HepG2 (cell line): ENCODE data around the gene CHADL. TPM values are rescaled to one million over a fixed set of nuclear protein-coding genes. Genes with fewer than 3 reads are reported as not detected.

ENCODE experiments used
- CHD4 ChIP-seq: fragments of 200-600 bp; sonication (generic); IDR thresholded peaks from 2 replicates; pipeline ENCODE4 v1.7.0; 2017; ENCODE audit warnings: mild to moderate bottlenecking, low read length, borderline replicate concordance
- ERF ChIP-seq: IDR thresholded peaks from 2 replicates; pipeline ENCODE4 v1.6.1; 2018; ENCODE audit warnings: missing biosample characterization, missing genetic modification reagents
- ESRRA ChIP-seq: sonication (generic); formaldehyde crosslinking; IDR thresholded peaks from 2 replicates; pipeline ENCODE4 v1.5.1; 2020; ENCODE audit warnings: mild to moderate bottlenecking, low read depth, missing genetic modification reagents
- ETV6 ChIP-seq: sonication (generic); formaldehyde crosslinking; conservative IDR thresholded peaks from 2 replicates; pipeline ENCODE4 v1.4.0; 2020; ENCODE audit warnings: missing genetic modification reagents
- FOXK1 ChIP-seq: sonication (generic); formaldehyde crosslinking; IDR thresholded peaks from 2 replicates; pipeline ENCODE4 v1.4.0; 2020; ENCODE audit warnings: low read depth, missing genetic modification reagents, borderline replicate concordance
- HNRNPUL1 ChIP-seq: fragments of 200-400 bp; formaldehyde crosslinking; IDR thresholded peaks from 2 replicates; pipeline ENCODE4 v1.6.1; 2017; ENCODE audit warnings: low read depth, mild to moderate bottlenecking, low read length, moderate library complexity
- JARID2 ChIP-seq: sonication (generic); formaldehyde crosslinking; IDR thresholded peaks from 2 replicates; pipeline ENCODE4 v1.8.1; 2023; ENCODE audit warnings: missing genetic modification reagents, inconsistent platforms; ENCODE audit not compliant: insufficient replicate concordance
- MIER2 ChIP-seq: IDR thresholded peaks from 2 replicates; pipeline ENCODE4 v1.6.1; 2016; ENCODE audit warnings: missing biosample characterization, missing genetic modification reagents
- MTA3 ChIP-seq: sonication (generic); formaldehyde crosslinking; IDR thresholded peaks from 2 replicates; pipeline ENCODE4 v1.4.0; 2020; ENCODE audit warnings: missing genetic modification reagents
- MYNN ChIP-seq: sonication (generic); formaldehyde crosslinking; IDR thresholded peaks from 2 replicates; pipeline ENCODE4 v1.4.0; 2020; ENCODE audit warnings: mild to moderate bottlenecking, low read depth, missing genetic modification reagents
- NFRKB ChIP-seq: fragments of 450-650 bp; IDR thresholded peaks from 2 replicates; pipeline ENCODE4 v1.6.1; 2017
- SAFB2 ChIP-seq: sonication (generic); formaldehyde crosslinking; IDR thresholded peaks from 2 replicates; pipeline ENCODE4 v1.5.1; 2020; ENCODE audit warnings: missing genetic modification reagents, low read depth, mild to moderate bottlenecking, borderline replicate concordance
- SRSF9 ChIP-seq: fragments of 200-400 bp; formaldehyde crosslinking; IDR thresholded peaks from 2 replicates; pipeline ENCODE4 v1.6.1; 2018; ENCODE audit warnings: borderline replicate concordance, mild to moderate bottlenecking, low read depth, low read length; ENCODE audit not compliant: insufficient read depth, poor library complexity, severe bottlenecking
- TCF7 ChIP-seq: sonication (generic); IDR thresholded peaks from 2 replicates; pipeline ENCODE4 v1.6.1; 2016; ENCODE audit warnings: antibody characterized with exemption, low read depth
- TEAD3 ChIP-seq: optimal IDR thresholded peaks from 2 replicates; pipeline ENCODE3; 2016; ENCODE audit warnings: borderline replicate concordance
- YEATS4 ChIP-seq: sonication (generic); formaldehyde crosslinking; IDR thresholded peaks from 2 replicates; pipeline ENCODE4 v1.4.0; 2020; ENCODE audit warnings: missing genetic modification reagents, borderline replicate concordance
- ZNF225 ChIP-seq: sonication (generic); formaldehyde crosslinking; IDR thresholded peaks from 2 replicates; pipeline ENCODE4 v1.4.0; 2020; ENCODE audit warnings: mild to moderate bottlenecking, missing genetic modification reagents
- ZNF30 ChIP-seq: sonication (generic); formaldehyde crosslinking; IDR thresholded peaks from 2 replicates; pipeline ENCODE4 v1.5.0; 2020; ENCODE audit warnings: mild to moderate bottlenecking, missing genetic modification reagents
- ZNF605 ChIP-seq: sonication (generic); formaldehyde crosslinking; IDR thresholded peaks from 2 replicates; pipeline ENCODE4 v1.8.0; 2022; ENCODE audit warnings: mild to moderate bottlenecking, missing genetic modification reagents
- ZNF614 ChIP-seq: IDR thresholded peaks from 2 replicates; pipeline ENCODE4 v1.6.1; 2018; ENCODE audit warnings: missing biosample characterization, missing genetic modification reagents, inconsistent platforms, borderline replicate concordance
- ZNF713 ChIP-seq: sonication (generic); formaldehyde crosslinking; IDR thresholded peaks from 2 replicates; pipeline ENCODE4 v1.4.0; 2020; ENCODE audit warnings: mild to moderate bottlenecking, missing genetic modification reagents
- polyA plus RNA-seq, 8 experiments: library from polyadenylated mRNA; depleted of rRNA in 3 of 8; stranded (reverse) in 7 of 8; unstranded in 1 of 8; fragments of >200 nt; fragmentation: Illumina TruSeq in 4 of 8; extraction: Trizol in 4 of 8; gene quantifications; 2 replicates each; pipeline versions ENCODE4 v1.2.1 to v1.2.3, GENCODE V29; 2011 to 2016; ENCODE audit warnings: low read depth in 4 of 8, missing spikeins in 1 of 8, mixed read lengths in 1 of 8; ENCODE audit not compliant: insufficient read depth in 1 of 8
- total RNA-seq, 5 experiments: library from RNA; depleted of rRNA; stranded (reverse); fragments of >200 nt; fragmentation: Illumina TruSeq; extraction: Trizol; gene quantifications; 2 replicates each; pipeline ENCODE4 v1.2.3, GENCODE V29; 2016; ENCODE audit warnings: low read depth in 1 of 5
- TF ChIP-seq, protein P1 (sequence below): sonication (generic); formaldehyde crosslinking; IDR thresholded peaks from 2 replicates; pipeline ENCODE4 v1.5.1; 2020; ENCODE audit warnings: missing genetic modification reagents, mild to moderate bottlenecking, borderline replicate concordance
- TF ChIP-seq, protein P2 (sequence below), 2 experiments: sonication (generic) in 1 of 2; formaldehyde crosslinking in 1 of 2; IDR thresholded peaks; 2 replicates each; pipeline versions ENCODE4 v1.4.0 to v1.6.1; 2018 to 2020; ENCODE audit warnings: missing genetic modification reagents in 2 of 2, borderline replicate concordance in 1 of 2, low read depth in 1 of 2, mild to moderate bottlenecking in 1 of 2, missing biosample characterization in 1 of 2
- TF ChIP-seq, protein P3 (sequence below): sonication (generic); formaldehyde crosslinking; IDR thresholded peaks from 2 replicates; pipeline ENCODE4 v1.9.0; 2021; ENCODE audit warnings: missing genetic modification reagents, borderline replicate concordance

The CHADL gene
- total and polyA plus RNA-seq, 2 of the 13 experiments (the other 11 are each of a cell fraction or from before 2014, with no cell fraction given): 2.8 to 8.1 TPM

DNA sequence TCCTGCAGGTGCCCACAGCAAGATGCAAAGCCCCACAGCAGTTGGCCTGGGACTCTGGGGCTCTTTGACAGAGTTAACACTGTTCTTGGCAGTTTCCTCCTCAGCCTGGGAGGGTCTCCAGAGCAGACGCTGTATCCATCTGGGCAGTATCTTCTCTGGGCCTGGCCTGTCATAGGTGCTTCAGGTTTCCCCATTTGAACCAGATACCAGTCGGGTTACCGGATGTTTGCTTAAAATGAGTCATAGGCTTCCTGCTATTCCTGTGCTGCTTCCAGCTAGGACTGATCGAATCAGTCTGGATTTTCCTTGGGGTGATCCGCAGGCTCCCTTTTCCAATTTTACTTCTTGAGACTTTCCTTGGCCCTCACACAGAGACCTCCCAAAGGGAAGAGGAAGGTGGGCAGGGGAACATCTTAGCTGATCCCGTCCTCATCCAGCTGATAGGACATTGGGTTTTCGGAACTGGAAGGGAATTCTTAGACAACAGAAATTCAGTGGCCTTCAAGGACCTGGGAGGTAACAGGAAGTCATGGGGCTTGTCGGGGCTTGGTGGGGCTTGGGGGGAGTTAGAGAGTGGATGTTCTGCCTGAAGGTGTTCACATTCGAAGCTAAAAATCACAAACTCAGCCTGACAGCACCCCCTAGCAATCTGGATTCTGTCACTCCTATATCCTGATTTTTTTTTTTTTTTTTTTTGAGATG is 47.7 kb upstream of the CHADL start (continued):
- TF ChIP-seq YEATS4 (CRISPR knock-in tag) (peak; percentile 55; the same call in 1 of the 2 replicates), TCF7 (no peak), CHD4 (no peak), SAFB2 (CRISPR knock-in tag) (no peak), FOXK1 (no peak), ZNF225 (CRISPR knock-in tag) (no peak), JARID2 (no peak), TEAD3 (CRISPR knock-in tag) (peak; percentile 71), ZNF614 (CRISPR knock-in tag) (no peak), HNRNPUL1 (no peak), MIER2 (CRISPR knock-in tag) (peak; percentile 16; the same call in 1 of the 2 replicates), MTA3 (CRISPR knock-in tag) (no peak), ETV6 (CRISPR knock-in tag) (no peak), ERF (CRISPR knock-in tag) (peak; percentile 89; the same call in 1 of the 2 replicates), ESRRA (CRISPR knock-in tag) (no peak), SRSF9 (no peak), MYNN (no peak), NFRKB (no peak), ZNF30 (no peak), ZNF605 (peak; percentile 59), ZNF713 (CRISPR knock-in tag) (0 out of 2 replicates have a peak, but pooled peaks have one; percentile 44)
- TF ChIP-seq, protein P1, sequence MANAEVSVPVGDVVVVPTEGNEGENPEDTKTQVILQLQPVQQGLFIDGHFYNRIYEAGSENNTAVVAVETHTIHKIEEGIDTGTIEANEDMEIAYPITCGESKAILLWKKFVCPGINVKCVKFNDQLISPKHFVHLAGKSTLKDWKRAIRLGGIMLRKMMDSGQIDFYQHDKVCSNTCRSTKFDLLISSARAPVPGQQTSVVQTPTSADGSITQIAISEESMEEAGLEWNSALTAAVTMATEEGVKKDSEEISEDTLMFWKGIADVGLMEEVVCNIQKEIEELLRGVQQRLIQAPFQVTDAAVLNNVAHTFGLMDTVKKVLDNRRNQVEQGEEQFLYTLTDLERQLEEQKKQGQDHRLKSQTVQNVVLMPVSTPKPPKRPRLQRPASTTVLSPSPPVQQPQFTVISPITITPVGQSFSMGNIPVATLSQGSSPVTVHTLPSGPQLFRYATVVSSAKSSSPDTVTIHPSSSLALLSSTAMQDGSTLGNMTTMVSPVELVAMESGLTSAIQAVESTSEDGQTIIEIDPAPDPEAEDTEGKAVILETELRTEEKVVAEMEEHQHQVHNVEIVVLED (CRISPR knock-in tag): 0 out of 2 replicates have a peak, but pooled peaks have one; percentile 19
- TF ChIP-seq, protein P2, sequence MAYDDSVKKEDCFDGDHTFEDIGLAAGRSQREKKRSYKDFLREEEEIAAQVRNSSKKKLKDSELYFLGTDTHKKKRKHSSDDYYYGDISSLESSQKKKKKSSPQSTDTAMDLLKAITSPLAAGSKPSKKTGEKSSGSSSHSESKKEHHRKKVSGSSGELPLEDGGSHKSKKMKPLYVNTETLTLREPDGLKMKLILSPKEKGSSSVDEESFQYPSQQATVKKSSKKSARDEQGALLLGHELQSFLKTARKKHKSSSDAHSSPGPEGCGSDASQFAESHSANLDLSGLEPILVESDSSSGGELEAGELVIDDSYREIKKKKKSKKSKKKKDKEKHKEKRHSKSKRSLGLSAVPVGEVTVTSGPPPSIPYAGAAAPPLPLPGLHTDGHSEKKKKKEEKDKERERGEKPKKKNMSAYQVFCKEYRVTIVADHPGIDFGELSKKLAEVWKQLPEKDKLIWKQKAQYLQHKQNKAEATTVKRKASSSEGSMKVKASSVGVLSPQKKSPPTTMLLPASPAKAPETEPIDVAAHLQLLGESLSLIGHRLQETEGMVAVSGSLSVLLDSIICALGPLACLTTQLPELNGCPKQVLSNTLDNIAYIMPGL (CRISPR knock-in tag; IDR thresholded peaks at IDR 0.05; ENCODE audit: borderline replicate concordance in 1 of 2, low read depth in 1 of 2): 0 out of 4 replicates have a peak, but pooled peaks of 1 of the 2 experiments have one; percentile 27
- TF ChIP-seq, protein P3, sequence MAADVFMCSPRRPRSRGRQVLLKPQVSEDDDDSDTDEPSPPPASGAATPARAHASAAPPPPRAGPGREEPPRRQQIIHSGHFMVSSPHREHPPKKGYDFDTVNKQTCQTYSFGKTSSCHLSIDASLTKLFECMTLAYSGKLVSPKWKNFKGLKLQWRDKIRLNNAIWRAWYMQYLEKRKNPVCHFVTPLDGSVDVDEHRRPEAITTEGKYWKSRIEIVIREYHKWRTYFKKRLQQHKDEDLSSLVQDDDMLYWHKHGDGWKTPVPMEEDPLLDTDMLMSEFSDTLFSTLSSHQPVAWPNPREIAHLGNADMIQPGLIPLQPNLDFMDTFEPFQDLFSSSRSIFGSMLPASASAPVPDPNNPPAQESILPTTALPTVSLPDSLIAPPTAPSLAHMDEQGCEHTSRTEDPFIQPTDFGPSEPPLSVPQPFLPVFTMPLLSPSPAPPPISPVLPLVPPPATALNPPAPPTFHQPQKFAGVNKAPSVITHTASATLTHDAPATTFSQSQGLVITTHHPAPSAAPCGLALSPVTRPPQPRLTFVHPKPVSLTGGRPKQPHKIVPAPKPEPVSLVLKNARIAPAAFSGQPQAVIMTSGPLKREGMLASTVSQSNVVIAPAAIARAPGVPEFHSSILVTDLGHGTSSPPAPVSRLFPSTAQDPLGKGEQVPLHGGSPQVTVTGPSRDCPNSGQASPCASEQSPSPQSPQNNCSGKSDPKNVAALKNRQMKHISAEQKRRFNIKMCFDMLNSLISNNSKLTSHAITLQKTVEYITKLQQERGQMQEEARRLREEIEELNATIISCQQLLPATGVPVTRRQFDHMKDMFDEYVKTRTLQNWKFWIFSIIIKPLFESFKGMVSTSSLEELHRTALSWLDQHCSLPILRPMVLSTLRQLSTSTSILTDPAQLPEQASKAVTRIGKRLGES (CRISPR knock-in tag): no peak
